GM21423 (cell line): ENCODE results near the gene LIMS1.
"Not testable (repeated sequence)": the region's sequence is repeated elsewhere in the genome, so short reads cannot be mapped to it uniquely, and the experiment has no call there.

Experiments used
- ATAC-seq: cut with Tn5 transposase; IDR thresholded peaks from one replicate; pipeline ENCODE4 v1.9.1; 2021; ENCODE audit warnings: mild to moderate bottlenecking, moderate library complexity; ENCODE audit not compliant: unreplicated experiment

Gene LIMS1

DNA sequence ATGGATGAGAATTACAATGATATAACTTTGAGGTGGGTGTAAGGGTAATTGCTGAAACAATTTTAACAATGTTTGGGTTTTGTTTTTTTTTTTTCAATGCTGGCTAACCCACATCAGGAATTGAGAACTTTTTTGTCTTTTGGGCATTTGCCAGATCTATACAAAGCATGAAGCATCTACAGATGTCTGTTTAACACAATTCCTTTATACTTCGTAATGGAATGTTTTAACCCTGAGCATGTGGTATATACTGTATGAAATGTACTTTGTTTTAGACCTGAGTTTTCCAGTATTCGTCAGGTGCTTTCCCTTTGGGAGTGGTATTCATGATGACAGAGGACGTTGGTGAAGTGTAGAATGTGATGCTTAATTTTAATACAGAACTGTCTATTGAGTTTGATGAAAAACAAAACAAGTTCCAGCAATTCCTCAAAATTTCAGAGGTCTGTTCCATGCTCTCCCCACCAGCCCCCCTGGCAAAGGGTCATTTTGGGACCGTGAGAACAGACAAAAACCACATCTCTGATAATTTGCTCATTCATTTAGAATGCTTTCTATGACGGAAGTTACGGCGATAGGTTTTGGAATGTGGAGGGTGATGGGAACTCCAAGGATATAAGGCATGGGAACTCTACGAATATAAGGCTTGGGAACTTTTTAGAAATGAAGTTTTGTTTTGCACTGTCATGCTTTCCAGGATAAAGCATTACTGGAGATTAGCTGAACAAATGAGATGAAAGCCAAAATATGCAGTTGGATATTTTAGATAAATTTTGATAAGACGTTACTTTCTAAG is 14.1 kb downstream of the LIMS1 start:
- ATAC-seq, result no peak

DNA sequence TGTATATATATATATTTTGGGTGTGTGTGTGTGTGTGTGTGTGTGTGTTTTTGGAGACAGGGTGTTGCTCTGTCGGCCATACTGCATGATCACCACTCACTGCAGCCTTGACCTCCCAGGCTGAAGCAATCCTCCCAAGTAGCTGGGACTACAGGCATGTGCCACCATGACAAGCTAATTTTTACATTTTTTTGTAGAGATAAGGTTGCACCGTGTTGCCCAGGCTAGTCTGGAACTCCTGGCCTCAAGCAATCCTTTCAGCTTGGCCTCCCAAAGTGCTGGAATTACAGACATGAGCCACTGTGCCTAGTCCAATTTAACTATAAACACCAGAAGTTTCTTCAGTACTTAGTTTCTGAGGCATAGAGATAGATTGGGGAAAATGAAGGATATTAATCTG is 18.3 kb downstream of the LIMS1 start:
- no peak for ATAC-seq

DNA sequence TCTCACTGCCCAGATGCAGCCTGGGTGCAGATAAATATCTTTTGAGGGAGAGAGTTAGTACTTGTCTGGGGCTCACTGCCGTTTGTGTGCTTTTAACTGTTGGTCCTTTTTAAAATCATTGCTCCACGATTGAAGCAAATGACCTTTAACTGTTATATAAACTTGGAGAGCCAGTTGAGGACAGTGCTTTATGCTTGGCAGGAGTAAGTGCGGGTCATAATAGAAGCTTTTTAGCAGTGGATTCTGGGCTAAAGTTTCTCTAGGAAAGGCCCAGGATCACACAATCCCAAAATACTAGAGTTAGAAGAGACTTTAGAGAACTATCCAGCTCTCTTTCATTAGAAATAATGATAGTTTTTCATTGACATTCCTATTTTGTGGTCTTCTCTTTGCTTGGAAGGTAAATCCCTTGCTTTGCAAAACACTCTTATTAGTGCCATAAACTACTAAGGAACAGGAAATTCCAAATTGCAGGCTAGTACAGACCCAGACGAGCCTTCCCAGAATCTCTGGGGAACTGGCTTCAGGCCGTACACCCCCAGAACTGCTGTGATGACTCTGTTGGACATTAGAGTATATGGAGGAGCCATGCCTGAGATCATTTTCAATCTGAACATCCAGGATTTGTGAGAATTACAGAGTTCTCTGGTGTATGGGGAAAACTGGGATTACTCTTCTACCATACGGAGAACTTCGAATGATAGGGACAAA is 19.1 kb downstream of the LIMS1 start:
- no peak for ATAC-seq

DNA sequence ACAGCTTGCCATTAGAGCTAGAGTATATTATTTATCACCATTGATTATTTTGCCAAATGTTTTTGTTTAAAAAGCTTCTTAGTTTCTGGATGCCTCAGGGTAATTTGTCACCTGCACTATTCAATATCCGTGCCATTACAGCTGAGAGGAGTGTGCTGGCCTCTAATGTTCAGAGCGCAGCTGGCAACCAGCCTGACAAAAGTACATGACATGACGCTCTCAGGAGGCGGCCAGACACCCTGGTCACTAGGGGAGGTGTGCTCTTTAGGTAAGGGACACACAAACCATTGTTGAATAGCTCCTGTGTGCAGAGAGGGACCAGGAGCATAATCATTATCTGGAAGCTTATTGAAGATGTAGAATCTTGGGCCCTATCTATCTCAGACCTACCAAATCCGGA is 20.3 kb downstream of the LIMS1 start:
- ATAC-seq, result no peak

DNA sequence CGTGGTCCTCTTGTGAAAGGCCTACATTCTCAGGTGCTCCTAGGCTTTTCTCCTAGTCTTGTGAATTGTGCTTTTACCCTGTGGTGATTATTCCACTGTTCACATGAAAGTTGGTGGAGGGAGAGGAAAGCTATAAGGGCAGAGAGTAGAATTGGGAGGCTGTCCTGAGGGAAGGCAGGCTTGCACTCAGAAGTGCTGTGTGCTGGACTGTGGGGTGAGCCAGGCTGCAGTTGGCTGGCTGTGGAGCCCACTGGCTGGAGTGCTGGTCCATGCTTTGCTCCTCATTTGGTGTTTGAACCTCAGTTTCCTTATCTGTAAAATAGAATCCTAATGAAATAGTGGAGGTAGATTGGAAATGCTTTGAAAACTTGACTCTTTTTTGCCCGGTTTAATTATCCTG is 21.3 kb downstream of the LIMS1 start:
- ATAC-seq, result no peak

DNA sequence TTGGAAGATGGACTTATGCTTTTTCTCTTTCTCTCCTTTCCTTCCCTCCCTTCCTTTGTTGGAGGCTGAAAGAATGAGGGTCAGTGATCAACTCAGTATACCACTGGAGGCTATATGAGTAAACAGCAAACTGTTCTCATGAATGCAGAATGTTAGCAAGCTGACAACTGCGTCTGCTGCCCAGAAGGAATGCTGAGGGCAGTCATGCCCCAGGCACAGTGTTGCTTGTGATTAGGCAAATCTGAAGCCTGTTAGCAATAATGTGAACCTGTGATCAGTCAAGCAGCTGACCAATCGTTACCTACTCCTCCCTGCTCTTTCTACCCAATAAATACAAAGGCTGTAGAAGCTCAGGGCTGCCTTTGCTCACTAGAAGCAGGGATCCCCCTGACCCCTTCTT is 22.3 kb downstream of the LIMS1 start:
- ATAC-seq, result not testable (repeated sequence)

DNA sequence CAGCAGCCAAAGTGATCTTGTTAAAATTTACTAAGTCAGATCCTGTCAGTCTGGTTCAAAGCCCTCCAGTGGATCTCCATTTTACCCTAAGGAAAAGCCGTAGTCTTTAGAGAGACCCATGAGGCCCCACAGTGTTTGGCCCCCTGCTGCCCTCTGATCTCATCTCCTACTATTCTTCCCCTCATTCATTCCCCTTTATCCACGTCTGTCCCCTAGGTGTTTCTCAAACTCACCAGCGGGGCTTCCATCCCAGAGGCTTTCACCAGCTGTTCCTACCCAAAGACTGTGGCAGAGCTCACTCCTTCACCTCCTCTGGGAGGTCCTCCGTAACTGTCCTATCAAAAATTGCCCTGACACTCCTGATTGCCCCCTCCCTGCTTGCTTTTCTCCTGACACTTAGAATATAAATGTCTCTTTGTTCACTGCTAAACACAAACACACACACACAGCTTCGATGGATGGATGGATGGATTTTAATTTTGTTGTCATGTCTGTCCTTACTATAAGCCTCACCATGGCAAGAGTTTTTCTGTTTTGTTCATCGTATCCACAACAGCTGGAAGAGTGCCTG is 26.1 kb downstream of the LIMS1 start:
- no peak for ATAC-seq

DNA sequence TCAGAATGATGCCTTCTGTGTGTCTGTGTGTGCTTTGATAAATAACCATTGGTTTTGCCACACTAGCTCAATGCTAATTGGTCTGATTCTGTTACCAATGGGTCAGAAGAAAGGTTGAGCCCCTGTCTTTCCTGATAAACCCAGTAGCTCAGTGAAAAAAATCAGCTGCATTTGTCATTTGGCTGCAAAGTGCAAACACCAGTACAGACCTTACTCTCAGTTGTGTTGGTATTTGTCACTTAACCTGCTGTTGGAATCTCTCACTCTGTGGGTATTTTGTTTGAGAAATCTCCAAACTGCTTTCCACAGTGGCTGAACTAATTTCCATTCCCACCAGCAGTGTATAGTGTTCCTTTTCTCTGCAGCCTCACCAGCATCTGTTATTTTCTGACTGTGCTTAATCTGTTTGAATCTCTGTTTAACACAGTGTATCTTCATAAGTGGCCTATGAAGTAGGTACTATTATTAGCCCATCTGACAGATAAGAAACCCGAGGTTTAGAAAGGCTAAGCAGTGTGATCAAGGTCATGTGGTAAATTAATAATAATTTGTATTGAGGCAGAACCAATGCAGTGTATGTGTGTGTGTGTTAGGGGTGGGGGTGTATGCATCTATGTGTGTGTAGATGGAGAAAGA is 26.7 kb downstream of the LIMS1 start:
- no peak for ATAC-seq

DNA sequence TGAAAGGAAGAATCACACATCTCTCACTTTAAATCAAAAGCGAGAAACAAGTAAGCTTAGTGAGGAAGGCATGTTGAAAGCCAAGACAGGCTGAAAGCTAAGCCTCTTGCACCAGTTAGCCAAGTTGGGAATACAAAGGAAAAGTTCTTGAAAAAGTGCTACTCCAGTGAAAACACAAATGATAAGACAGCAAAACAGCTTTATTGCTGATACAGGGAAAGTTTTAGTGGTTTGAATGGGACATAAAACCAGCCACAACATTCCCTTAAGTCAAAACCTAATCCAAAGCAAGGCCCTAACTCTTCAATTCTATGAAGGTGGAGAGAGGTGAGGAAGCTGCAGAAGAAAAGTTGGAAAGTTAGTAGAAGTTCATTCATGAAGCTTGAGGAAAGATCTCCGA is 28.0 kb downstream of the LIMS1 start:
- no peak for ATAC-seq

DNA sequence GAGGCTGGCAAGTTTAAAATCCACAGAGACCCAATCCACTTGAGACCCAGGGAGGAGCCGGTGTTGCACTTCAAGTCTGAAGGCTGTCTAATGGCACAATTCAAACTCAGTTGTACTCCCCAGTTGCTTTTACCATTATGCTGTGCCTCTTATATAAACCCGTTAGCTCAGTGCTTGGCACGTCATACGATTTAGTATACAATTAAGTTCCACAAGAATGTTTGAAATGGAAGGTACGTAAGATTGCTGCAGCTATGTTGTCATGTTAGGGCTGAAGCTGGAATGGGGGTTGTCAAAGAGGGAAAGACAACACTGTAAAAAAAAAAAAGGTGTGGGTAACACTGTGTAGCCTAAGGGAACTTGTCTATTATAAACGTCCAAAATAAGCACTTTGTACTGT is 30.2 kb downstream of the LIMS1 start:
- ATAC-seq, result no peak

DNA sequence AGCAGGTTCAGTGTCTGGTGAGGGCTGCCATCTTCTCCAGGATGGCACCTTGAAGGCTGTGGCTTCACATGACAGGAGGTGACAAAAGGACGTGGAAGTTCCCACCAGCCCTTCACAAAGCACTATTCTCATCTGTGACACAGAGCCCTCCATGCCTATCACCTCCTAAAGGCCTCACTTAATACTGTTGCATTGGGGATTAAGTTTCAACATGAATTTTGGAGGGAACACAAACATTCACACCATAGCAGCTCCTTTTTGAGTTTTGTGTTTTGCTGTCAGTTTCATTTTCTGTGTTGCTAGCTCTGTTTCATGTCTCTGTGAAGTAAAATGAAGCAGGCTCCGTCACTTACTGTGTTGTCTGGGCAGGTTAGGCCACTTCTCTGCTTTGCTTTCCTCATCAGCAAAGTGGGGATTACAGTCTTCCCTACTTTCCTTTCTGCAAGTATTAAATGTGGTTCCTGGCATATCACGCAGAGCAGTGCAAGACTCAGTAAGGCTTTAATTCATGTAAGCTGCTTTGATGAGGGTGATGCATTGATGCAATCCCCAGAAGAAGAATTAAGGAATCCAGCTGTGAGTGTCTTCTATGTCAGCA is 31.6 kb downstream of the LIMS1 start:
- ATAC-seq, result peak; percentile 73

DNA sequence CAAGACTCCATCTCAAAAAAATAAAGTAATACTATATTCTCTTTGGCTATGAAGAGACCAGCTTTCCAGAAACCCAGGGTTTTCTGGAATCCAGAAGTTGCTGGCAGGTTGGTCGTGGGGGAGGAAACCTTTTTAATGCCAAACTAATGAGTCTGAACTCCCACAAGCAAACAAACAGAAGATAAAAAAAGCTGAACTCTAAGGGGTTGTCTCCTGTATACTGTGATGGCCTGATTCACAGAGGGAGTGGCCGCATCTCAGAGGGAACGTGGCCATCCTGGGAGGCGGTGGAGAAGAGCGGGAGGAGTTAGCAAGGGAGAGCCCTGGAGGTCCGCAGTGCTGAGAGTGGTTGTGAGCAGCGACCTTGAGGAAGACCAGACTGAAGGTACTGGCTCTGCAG is 36.1 kb downstream of the LIMS1 start:
- ATAC-seq, result no peak

DNA sequence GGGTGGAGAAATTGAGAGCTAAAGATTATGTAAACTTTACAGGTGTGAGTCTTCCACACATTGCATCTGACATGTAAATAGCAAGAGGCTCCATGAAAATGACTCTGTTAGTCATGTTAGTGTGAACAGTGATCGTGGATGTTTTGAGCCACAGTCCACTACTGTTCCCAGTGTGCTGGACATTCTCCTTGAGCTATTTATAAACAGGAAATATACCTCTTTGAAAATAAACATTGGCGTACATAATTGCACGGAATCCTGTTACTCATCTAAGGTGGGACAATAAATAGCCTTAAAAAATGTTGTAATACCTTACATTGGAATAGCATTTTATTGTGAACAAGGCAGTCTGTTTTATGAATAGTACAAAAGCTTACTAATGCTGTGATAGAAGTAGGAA is 37.0 kb downstream of the LIMS1 start:
- no peak for ATAC-seq

DNA sequence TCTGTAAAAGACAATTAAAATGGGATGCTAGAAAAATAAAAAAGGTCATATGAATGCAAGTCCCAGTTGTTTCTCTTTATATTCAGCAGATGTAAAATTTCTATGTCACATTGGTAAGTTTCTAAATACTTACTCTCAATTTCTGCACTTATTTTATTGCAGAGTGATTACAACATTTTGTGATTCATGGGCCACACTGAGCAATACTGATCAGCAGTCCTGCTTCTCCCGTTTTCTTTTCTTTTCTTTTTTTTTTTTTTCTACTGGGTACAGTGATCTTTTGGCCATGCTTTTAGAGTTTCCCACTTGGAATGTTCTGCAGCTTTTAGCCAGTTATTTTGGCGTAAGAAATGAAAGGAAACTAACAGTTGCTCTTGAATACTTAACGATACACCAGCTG is 38.8 kb downstream of the LIMS1 start:
- ATAC-seq, result no peak

DNA sequence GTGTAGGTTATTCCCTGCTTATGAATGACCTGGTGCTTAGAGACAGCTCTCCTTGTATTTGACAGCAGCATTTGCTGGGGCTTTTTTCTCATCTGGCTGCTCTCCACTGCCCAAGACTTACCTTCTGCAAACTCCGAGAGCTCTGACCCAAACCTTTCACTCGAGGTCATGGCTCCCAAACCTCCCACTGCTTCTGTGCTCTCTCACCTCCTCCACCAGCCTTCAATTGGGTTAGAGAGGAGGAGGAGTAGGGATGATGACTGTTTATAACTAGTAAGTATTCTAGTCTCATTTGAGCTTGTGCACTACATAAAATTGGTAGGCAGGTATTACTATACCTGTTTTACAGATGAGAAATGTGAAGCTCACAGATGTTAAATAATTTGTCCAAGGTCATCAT is 40.1 kb downstream of the LIMS1 start:
- ATAC-seq, result no peak

DNA sequence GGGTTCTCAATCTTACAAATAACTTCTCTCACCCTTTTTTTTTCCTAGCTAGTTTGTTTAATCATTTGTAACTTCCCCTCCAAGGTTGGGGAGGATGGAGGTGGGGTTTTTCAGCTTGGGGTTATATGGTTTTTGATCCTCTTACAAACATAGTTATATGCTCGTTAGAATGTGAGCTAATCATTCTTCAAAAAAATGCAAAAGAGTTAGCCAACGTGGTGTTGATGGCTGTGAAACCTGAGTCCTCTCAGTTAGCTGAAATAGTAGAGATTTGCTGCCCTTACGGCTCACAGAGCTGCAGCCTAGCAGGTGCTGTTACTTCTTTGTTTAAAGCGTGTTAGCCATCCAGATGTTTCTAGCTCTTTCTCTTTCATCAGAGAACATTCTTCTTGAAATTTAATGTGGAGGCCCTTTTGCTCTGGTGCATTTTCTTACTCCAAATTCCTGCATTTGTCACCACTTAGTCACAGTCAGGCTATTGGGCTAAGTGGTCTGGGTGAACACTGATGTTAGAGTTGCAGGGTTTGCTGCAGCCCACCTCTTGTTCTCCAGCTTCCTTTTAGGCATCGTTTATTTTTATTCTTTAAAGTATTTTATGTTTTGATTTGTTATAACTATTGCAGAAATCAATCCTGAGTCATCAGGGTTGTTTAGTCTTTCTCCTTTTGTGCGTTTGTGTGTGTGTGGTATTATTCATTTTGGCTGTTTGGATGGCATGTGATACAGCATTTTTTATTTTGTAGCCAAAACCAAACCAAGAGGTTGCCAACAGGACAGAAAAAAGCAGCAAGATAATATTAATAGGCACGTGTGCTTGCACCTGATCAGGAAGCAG is 41.1 kb downstream of the LIMS1 start:
- peak; percentile 97 for ATAC-seq

DNA sequence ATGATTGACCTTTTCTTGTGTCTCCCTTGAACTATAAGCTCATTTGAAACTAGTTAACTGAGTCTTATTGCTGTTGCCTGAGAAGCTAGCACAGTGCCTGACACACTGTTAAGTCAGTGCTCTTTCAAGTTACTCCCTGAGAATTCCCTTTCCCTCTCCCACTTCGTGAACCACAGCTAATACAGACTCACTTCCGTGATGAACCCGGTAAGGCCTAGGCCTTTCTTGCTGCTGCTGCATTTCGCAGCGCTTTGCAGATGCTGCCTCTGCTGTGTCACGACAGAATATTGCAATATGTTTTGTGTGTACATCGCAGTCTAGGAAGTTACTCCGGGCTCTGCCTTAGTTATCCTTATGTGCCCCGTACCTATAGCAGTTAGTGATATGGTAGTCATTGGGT is 42.8 kb downstream of the LIMS1 start:
- ATAC-seq, result no peak

DNA sequence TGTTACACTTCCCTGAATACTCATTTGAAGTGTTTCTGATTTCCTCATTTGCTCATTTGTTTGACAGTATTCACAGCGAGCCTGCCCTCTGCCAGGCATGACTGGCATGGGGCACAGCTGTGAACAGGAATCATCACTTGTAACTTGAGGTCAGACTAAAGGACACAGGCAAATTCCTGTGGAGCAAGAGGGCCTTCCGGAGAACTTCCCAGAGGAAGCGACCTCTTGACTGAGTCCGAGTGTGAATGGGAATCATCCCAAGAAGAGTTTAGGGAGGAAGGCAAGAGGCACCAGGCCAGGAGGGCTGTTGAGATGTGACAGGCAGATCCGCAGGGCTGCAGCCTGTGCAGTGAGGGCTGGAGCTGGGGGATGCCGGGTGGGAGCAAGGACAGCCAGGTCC is 45.4 kb downstream of the LIMS1 start:
- no peak for ATAC-seq

DNA sequence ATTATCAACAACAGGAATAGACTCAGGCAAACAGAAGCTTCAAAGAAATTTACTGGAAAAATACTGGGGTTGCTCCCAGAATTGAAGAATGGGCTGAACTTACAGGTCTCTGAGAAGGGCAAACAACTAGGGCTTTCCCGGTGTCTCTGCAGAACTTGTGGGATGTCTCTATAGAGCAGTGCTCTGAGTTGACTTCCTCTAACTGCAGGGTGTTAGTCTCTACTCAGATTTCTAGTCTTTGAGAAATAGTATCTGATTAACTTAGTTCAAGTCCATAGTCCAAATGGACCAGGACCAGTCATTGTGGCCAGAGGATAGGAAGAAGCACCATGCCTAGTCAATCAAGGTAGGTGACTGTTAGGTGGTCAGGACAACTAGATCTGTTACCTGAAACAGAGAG is 45.8 kb downstream of the LIMS1 start:
- no peak for ATAC-seq

DNA sequence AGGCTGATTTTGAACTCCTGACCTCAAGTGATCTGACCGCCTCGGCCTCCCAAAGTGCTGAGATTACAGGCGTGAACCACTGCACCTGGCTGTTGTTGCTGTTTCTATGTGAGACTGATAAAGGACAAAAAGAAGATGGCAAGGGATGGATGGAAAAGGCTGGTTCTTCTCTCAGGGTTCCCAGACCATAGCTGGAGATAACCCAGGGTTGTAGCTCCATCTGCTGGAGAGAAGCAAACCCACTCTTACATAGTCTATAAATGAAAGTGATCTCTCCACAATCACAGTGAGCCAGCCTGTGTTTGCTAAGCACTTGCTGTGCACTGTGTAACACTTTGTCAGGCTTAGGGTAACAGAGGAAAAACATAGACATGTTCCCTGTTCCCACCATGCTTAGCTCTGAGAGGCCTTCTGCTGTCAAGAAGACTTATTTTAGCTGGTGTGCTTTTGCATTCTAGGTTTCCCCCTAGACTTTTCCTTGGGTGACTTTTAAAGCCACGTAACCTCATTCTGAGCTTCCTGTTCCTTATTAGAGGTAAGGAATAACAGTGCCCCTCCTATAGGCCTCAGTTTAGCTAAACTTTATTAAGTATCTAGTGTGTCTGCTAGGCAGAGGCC is 49.7 kb downstream of the LIMS1 start:
- ATAC-seq, result peak; percentile 76
